ENCODE data around the gene CNPY2.
"Not testable (repeated sequence)": the region's sequence is repeated elsewhere in the genome, so short reads cannot be mapped to it uniquely, and the experiment has no call there.

CNPY2 gene

GRCh38 chr12:56333679-56334489 lies 18.1 kb upstream of the CNPY2 start, which contains the start of gene PAN2:
PAN2 (minus strand) TSS chr12:56334000; CDS start chr12:56333094, 906 bp downstream.
- DNase-seq, result peak; percentile 97

- DNase-seq, result no peak
Measured at GRCh38 chr12:56333197-56333678, 17.4 kb upstream of the CNPY2 start.

GRCh38 chr12:56332512-56333196 lies 16.9 kb upstream of the CNPY2 start:
- DNase-seq, result no peak

- no peak for DNase-seq
Measured at GRCh38 chr12:56330936-56331490, 15.2 kb upstream of the CNPY2 start.

- DNase-seq, result no peak
Measured at GRCh38 chr12:56326533-56326932, 10.7 kb upstream of the CNPY2 start.

GRCh38 chr12:56326126-56326525 lies 10.3 kb upstream of the CNPY2 start:
- DNase-seq, result no peak

GRCh38 chr12:56324206-56324605 lies 8.4 kb upstream of the CNPY2 start:
- DNase-seq, result no peak

- not testable (repeated sequence) for DNase-seq
Measured at GRCh38 chr12:56321610-56322009, 5.8 kb upstream of the CNPY2 start.

- DNase-seq, result no peak
Measured at GRCh38 chr12:56321027-56321426, 5.2 kb upstream of the CNPY2 start.

GRCh38 chr12:56317675-56318074 lies 1.9 kb upstream of the CNPY2 start:
- DNase-seq, result no peak

GRCh38 chr12:56315249-56315621 lies 553 bp downstream of the CNPY2 start:
- no peak for DNase-seq

GRCh38 chr12:56311003-56311402 lies 4.8 kb downstream of the CNPY2 start:
- DNase-seq, result no peak

- DNase-seq, result no peak
Measured at GRCh38 chr12:56308714-56309113, 7.1 kb downstream of the CNPY2 start.

- DNase-seq, result no peak
Measured at GRCh38 chr12:56307221-56307965, 8.4 kb downstream of the CNPY2 start.

GRCh38 chr12:56304872-56305590 lies 10.8 kb downstream of the CNPY2 start:
- no peak for DNase-seq

GRCh38 chr12:56304276-56304675 lies 11.5 kb downstream of the CNPY2 start:
- DNase-seq, result no peak

- DNase-seq, result no peak
Measured at GRCh38 chr12:56300644-56301464, 14.9 kb downstream of the CNPY2 start.

GRCh38 chr12:56299853-56300643 lies 15.7 kb downstream of the CNPY2 start, which contains the start of gene CS:
CS (minus strand) TSS chr12:56300330; CDS start chr12:56300201, 129 bp downstream.
- peak; percentile 98 for DNase-seq

- DNase-seq, result no peak
Measured at GRCh38 chr12:56299308-56299852, 16.4 kb downstream of the CNPY2 start.

- no peak for DNase-seq
Measured at GRCh38 chr12:56298828-56299227, 17.0 kb downstream of the CNPY2 start.
